ENCODE data around the gene PEX13.

GRCh38 chr2:61042807-61043206 lies 25.3 kb downstream of the PEX13 start:
- TF ChIP-seq CTCF (IDR thresholded peaks at IDR 0.05; ENCODE audit: insufficient read depth, low read depth, low read length) (no peak), EZH2 (IDR thresholded peaks at IDR 0.05; ENCODE audit: insufficient read depth, low read length) (no peak)
